A673 (cell line): ENCODE data around the gene CASP14. TPM values are rescaled to one million over a fixed set of nuclear protein-coding genes. Genes with fewer than 3 reads are reported as not detected.

Experiments
- BruUV-seq: library from RNA; stranded (reverse); fragments of 400-500 nt; replicated peaks from 2 replicates; lab custom pipeline; 2021; lab: Mats Ljungman, UMichigan
- CTCF ChIA-PET: fragments of 300-600 bp; sonication (Branson Sonifier 250); formaldehyde crosslinking; loops from one replicate; lab custom pipeline; 2022; ENCODE audit warnings: antibody characterized with exemption; lab: Charles Lee
- POLR2A ChIA-PET: fragments of 300-600 bp; sonication (Branson Sonifier 250); formaldehyde crosslinking; loops from one replicate; lab custom pipeline; 2022; ENCODE audit warnings: antibody characterized with exemption; ENCODE audit not compliant: low non-redundant PET; lab: Charles Lee
- DNase-seq: peaks from one replicate; pipeline ENCODE4 v3.0.0-alpha.2; 2015; ENCODE audit warnings: low spot score
- H3K27ac ChIP-seq: fragments of 200-600 bp; sonication (generic); 2 replicates; pipeline ENCODE4 v1.5.1; 2016; ENCODE audit warnings: mixed run types, low read depth, mild to moderate bottlenecking, mixed read lengths, antibody characterized with exemption, low read length; ENCODE audit not compliant: poor library complexity, severe bottlenecking
- H3K27me3 ChIP-seq: fragments of 200-600 bp; sonication (generic); replicated peaks from 2 replicates; pipeline ENCODE4 v1.6.1; 2017; ENCODE audit warnings: mixed run types, low read depth, mild to moderate bottlenecking, mixed read lengths, antibody characterized with exemption, low read length; ENCODE audit not compliant: insufficient read depth, poor library complexity
- H3K36me3 ChIP-seq: fragments of 200-600 bp; sonication (generic); 2 replicates; pipeline ENCODE4 v1.6.1; 2016; ENCODE audit warnings: mixed run types, mild to moderate bottlenecking, mixed read lengths, antibody characterized with exemption, low read length; ENCODE audit not compliant: insufficient read depth, poor library complexity, severe bottlenecking
- H3K4me1 ChIP-seq: fragments of 200-600 bp; sonication (generic); 2 replicates; pipeline ENCODE4 v1.6.1; 2017; ENCODE audit warnings: mixed run types, mild to moderate bottlenecking, mixed read lengths, antibody characterized with exemption, low read length; ENCODE audit not compliant: insufficient read depth, poor library complexity, severe bottlenecking
- H3K4me3 ChIP-seq: fragments of 200-600 bp; sonication (generic); 2 replicates; pipeline ENCODE4 v1.5.1; 2016; ENCODE audit warnings: low read depth, mixed run types, mild to moderate bottlenecking, mixed read lengths, low read length; ENCODE audit not compliant: poor library complexity, severe bottlenecking
- H3K9me3 ChIP-seq: fragments of 200-600 bp; sonication (generic); 2 replicates; pipeline ENCODE4 v1.6.1; 2016; ENCODE audit warnings: mixed run types, low read depth, mild to moderate bottlenecking, mixed read lengths, antibody characterized with exemption, low read length; ENCODE audit not compliant: poor library complexity, severe bottlenecking
- EZH2 ChIP-seq: fragments of 200-600 bp; sonication (generic); IDR thresholded peaks from 2 replicates; pipeline ENCODE4 v1.6.1; 2017; ENCODE audit warnings: borderline replicate concordance, low read depth, mild to moderate bottlenecking, mixed read lengths, antibody characterized with exemption, low read length; ENCODE audit not compliant: poor library complexity, severe bottlenecking
- intact Hi-C: fragments of 100-400 bp; cut with micrococcal nuclease; formaldehyde crosslinking; loops from one replicate; pipeline ENCODE4 v1.10.0; 2022; ENCODE audit not compliant: unreplicated experiment
- total RNA-seq: library from RNA; stranded (reverse); gene quantifications from 2 replicates; pipeline ENCODE4 v1.2.3, GENCODE V29; 2021
- TF ChIP-seq, protein P1 (sequence below): fragments of 300-800, 200-600 bp; sonication (generic); conservative IDR thresholded peaks from 2 replicates; pipeline ENCODE4 v1.5.1; 2017; ENCODE audit warnings: low read depth, mild to moderate bottlenecking, antibody characterized with exemption, low read length, moderate library complexity, mixed read lengths

Gene CASP14
- total RNA-seq, 1 experiment from 2014 or later, result not detected

DNA sequence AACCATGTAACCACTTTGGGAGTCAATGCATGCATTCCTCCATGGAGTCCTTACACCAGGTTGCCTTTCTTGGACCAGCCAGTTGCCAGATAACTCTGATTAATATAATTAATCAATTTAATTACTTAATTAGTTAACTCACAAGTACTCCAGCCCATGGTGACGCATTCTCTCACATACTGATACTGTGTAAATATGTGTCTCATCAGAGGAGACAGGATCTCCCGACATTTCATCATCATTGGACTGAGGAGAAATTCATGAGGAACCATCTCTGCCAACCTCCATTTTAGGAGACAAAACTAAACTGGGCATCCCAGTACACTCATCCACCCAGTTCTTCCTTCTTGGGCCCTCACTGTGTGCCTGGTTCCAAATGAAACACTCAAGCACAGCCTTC, 6.5 kb upstream of the CASP14 start:
- POLR2A ChIA-PET, result no interaction called here
- BruUV-seq, result no TSS peak
- DNase-seq, result no peak
- Histone ChIP-seq H3K9me3 (no peaks in the 10 kb centered on the region), H3K27me3 (no peaks in the 10 kb centered on the region), H3K36me3 (no peaks in the 10 kb centered on the region), H3K27ac (no peak overlapping the region), H3K4me3 (no peak overlapping the region), H3K4me1 (peaks cover 11% of the 10 kb centered on the region)
- intact Hi-C loops, result no loop called here
- CTCF ChIA-PET, result no interaction called here
- no peak for TF ChIP-seq EZH2
- TF ChIP-seq, protein P1, sequence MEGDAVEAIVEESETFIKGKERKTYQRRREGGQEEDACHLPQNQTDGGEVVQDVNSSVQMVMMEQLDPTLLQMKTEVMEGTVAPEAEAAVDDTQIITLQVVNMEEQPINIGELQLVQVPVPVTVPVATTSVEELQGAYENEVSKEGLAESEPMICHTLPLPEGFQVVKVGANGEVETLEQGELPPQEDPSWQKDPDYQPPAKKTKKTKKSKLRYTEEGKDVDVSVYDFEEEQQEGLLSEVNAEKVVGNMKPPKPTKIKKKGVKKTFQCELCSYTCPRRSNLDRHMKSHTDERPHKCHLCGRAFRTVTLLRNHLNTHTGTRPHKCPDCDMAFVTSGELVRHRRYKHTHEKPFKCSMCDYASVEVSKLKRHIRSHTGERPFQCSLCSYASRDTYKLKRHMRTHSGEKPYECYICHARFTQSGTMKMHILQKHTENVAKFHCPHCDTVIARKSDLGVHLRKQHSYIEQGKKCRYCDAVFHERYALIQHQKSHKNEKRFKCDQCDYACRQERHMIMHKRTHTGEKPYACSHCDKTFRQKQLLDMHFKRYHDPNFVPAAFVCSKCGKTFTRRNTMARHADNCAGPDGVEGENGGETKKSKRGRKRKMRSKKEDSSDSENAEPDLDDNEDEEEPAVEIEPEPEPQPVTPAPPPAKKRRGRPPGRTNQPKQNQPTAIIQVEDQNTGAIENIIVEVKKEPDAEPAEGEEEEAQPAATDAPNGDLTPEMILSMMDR, result no peak

DNA sequence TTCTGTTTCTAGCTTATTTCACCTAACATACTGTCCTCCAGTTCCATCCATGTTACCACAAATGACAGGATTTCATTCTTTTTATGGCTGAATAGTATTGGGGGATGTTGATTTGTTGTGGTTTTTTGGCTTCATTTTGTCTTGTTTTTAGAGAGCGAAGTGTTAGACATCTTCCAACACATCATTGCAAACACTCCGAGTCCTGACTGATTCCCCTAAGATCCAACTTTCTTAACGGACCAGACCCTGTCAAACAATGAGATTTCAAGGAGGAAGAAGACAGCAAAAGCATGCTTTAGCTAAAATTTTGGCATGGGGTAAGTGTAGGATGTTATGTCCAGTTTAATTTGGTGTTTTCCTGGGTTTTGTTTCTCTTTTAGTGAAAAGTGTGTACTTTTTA, 3.8 kb upstream of the CASP14 start:
- BruUV-seq, result no TSS peak
- intact Hi-C loops, result no loop called here
- Histone ChIP-seq H3K4me1 (no peaks in the 10 kb centered on the region), H3K4me3 (no peak overlapping the region), H3K36me3 (no peaks in the 10 kb centered on the region), H3K9me3 (no peaks in the 10 kb centered on the region), H3K27me3 (no peaks in the 10 kb centered on the region), H3K27ac (no peak overlapping the region)
- TF ChIP-seq EZH2, result no peak
- TF ChIP-seq, protein P1, result no peak
- no peak for DNase-seq
- CTCF ChIA-PET, result interaction anchor here (0.7 kb wide), 1 partner anchor 277 kb away, joined by 5 read pairs; no protein-coding TSS in a partner anchor
- POLR2A ChIA-PET, result no interaction called here

DNA sequence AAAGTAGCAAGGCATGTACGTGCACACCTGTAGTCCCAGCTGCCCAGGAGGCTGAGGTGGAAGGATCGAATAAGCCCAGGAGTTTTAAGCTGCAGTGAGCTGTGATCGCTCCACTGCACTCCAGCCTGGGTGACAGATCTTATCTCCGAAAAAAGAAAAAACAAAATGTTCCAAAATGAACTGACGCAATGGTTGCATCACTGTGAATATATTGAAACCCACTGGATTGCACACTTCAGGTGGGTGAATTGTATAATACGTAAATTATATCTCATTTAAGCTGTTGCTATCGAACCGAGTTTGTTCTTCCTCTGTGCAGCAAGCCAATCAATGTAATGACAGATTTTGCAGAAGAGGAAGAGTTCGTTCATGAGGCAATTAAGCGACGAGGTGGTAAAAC, 1.6 kb upstream of the CASP14 start:
- Histone ChIP-seq H3K4me1 (no peaks in the 10 kb centered on the region), H3K36me3 (no peaks in the 10 kb centered on the region), H3K4me3 (no peak overlapping the region), H3K27ac (no peak overlapping the region), H3K27me3 (no peaks in the 10 kb centered on the region), H3K9me3 (no peaks in the 10 kb centered on the region)
- no TSS peak for BruUV-seq
- intact Hi-C loops, result no loop called here
- no peak for TF ChIP-seq EZH2
- TF ChIP-seq, protein P1, result no peak
- no peak for DNase-seq
- ChIA-PET POLR2A (no interaction called here), CTCF (no interaction called here)
